PFSK-1 (cell line): Measurements from ENCODE around the gene ARL3.

ENCODE experiments used
- FOXP2 ChIP-seq: optimal IDR thresholded peaks from 2 replicates; pipeline ENCODE3; 2011; ENCODE audit warnings: borderline replicate concordance, control low read depth, inconsistent platforms; ENCODE audit not compliant: insufficient read depth; ENCODE audit errors: extremely low read length, extremely low read depth
- POLR2AphosphoS5 ChIP-seq: IDR thresholded peaks from 2 replicates; pipeline ENCODE4 v1.6.1; 2012; ENCODE audit warnings: low read depth, mild to moderate bottlenecking, control low read depth, low read length, moderate library complexity
- REST ChIP-seq, 2 experiments: IDR thresholded peaks; 2 replicates each; pipeline versions ENCODE4 v1.6.1 to v1.8.0; 2011 to 2012; ENCODE audit warnings: low read depth in 2 of 2, low read length in 2 of 2, control low read depth in 1 of 2, inconsistent platforms in 1 of 2, mild to moderate bottlenecking in 1 of 2, moderate library complexity in 1 of 2; ENCODE audit not compliant: insufficient read depth in 1 of 2
- SIN3A ChIP-seq: IDR thresholded peaks from 2 replicates; pipeline ENCODE4 v1.6.1; 2012; ENCODE audit warnings: mild to moderate bottlenecking, low read length, moderate library complexity, borderline replicate concordance; ENCODE audit not compliant: insufficient read depth
- TAF1 ChIP-seq: IDR thresholded peaks from 2 replicates; pipeline ENCODE4 v1.6.1; 2012; ENCODE audit warnings: low read length, control low read depth, borderline replicate concordance; ENCODE audit not compliant: insufficient read depth

The ARL3 gene

GRCh38 chr10:102741726-102742237, 27.6 kb upstream of the ARL3 start:
- TF ChIP-seq FOXP2 = no peak
- no peak for TF ChIP-seq POLR2AphosphoS5
- TF ChIP-seq TAF1 = no peak
- no peak for TF ChIP-seq SIN3A
- TF ChIP-seq REST (IDR thresholded peaks at IDR 0.05; ENCODE audit: insufficient read depth in 1 of 2, low read depth in 2 of 2, low read length in 2 of 2) = no peak

- TF ChIP-seq SIN3A (no peak), REST (IDR thresholded peaks at IDR 0.05; ENCODE audit: insufficient read depth in 1 of 2, low read depth in 2 of 2, low read length in 2 of 2) (no peak), FOXP2 (no peak), TAF1 (no peak), POLR2AphosphoS5 (no peak)
Measured at GRCh38 chr10:102740229-102740628, 26.0 kb upstream of the ARL3 start.

- no peak for TF ChIP-seq SIN3A
- no peak for TF ChIP-seq POLR2AphosphoS5
- TF ChIP-seq REST (IDR thresholded peaks at IDR 0.05; ENCODE audit: insufficient read depth in 1 of 2, low read depth in 2 of 2, low read length in 2 of 2) = no peak
- TF ChIP-seq FOXP2 = no peak
- no peak for TF ChIP-seq TAF1
Measured at GRCh38 chr10:102738692-102739121, 24.5 kb upstream of the ARL3 start.

- TF ChIP-seq TAF1 = no peak
- TF ChIP-seq POLR2AphosphoS5 = no peak
- TF ChIP-seq FOXP2 = no peak
- no peak for TF ChIP-seq REST (IDR thresholded peaks at IDR 0.05; ENCODE audit: insufficient read depth in 1 of 2, low read depth in 2 of 2, low read length in 2 of 2)
- TF ChIP-seq SIN3A = no peak
Measured at GRCh38 chr10:102735065-102735562, 20.9 kb upstream of the ARL3 start.
